HFF-Myc (cell line): ENCODE data around the gene DNM2.
A peak's percentile ranks its signal among the peaks of the same experiment; 100 is the strongest.

Experiments used
- DNase-seq: peaks from one replicate; pipeline ENCODE4 v3.0.0-alpha.2; 2011; ENCODE audit warnings: low read depth; ENCODE audit errors: extremely low read depth
- H3K4me3 ChIP-seq: replicated peaks from 2 replicates; pipeline ENCODE4 v1.5.1; 2011; ENCODE audit warnings: low read depth, mild to moderate bottlenecking, control low read depth, low read length
- TF ChIP-seq, protein P1 (sequence below): IDR thresholded peaks from 2 replicates; pipeline ENCODE4 v1.5.1; 2012; ENCODE audit warnings: mild to moderate bottlenecking, low read depth, low read length, control low read depth; ENCODE audit errors: missing control alignments

Gene DNM2

DNA sequence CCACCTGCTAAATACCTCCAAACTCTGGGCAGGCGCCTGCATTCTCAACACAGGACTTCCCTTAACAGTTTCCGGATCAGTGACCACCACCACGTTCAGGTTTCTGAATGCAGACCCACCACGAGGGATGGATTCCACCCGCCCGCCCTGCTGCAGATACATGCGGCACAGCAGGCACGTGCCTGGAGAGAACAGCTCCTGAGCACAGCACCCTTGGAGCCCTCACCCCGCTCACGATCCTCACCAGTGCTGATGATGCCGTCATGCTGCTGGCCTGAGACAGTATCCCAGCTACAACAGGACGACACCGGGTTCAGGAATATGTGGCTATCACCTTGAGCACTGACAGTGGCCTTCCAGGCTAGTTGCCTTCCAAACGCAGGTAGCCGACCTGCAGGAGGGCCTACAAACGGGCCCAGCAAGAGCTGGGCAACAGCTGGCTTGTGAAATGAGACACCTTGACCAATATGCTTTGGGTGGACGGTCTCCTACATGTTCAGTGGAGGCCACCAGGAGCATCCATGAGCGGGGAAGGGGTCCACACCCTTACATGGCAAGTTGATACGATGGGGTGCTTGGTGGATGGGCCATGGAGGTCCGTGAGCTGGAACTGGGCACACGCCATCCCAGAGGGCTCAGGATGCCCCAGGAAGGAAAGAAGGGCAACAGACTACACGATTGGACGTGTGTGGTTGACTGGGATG lies 26.5 kb upstream of the DNM2 start:
- no peak for DNase-seq
- TF ChIP-seq, protein P1, sequence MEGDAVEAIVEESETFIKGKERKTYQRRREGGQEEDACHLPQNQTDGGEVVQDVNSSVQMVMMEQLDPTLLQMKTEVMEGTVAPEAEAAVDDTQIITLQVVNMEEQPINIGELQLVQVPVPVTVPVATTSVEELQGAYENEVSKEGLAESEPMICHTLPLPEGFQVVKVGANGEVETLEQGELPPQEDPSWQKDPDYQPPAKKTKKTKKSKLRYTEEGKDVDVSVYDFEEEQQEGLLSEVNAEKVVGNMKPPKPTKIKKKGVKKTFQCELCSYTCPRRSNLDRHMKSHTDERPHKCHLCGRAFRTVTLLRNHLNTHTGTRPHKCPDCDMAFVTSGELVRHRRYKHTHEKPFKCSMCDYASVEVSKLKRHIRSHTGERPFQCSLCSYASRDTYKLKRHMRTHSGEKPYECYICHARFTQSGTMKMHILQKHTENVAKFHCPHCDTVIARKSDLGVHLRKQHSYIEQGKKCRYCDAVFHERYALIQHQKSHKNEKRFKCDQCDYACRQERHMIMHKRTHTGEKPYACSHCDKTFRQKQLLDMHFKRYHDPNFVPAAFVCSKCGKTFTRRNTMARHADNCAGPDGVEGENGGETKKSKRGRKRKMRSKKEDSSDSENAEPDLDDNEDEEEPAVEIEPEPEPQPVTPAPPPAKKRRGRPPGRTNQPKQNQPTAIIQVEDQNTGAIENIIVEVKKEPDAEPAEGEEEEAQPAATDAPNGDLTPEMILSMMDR: no peak

DNA sequence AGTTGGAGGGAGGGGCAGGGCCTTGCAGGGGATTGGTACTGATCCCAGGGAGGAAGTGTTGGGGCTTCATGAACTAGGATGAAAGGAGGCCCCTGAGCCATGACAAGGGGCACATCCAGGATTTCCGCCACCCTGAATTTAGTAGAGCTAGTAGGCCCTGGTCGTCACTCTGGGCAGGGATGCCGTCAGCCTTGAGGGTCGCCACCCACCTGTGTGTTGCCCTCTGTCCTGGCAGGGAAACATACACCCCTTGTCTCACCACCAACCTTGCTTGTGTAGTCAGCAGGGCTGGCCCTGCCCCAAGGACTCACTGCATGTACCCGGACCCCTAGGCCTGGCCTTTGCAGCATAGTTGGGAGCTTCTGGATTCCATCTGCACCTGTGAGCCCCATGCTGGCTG lies 26.0 kb upstream of the DNM2 start:
- no peak for DNase-seq
- TF ChIP-seq, protein P1: no peak
- no peak overlapping the region for H3K4me3 ChIP-seq

More for the DNA sequence above, 26.5 kb upstream of the DNM2 start:
- H3K4me3 ChIP-seq: no peak overlapping the region

DNA sequence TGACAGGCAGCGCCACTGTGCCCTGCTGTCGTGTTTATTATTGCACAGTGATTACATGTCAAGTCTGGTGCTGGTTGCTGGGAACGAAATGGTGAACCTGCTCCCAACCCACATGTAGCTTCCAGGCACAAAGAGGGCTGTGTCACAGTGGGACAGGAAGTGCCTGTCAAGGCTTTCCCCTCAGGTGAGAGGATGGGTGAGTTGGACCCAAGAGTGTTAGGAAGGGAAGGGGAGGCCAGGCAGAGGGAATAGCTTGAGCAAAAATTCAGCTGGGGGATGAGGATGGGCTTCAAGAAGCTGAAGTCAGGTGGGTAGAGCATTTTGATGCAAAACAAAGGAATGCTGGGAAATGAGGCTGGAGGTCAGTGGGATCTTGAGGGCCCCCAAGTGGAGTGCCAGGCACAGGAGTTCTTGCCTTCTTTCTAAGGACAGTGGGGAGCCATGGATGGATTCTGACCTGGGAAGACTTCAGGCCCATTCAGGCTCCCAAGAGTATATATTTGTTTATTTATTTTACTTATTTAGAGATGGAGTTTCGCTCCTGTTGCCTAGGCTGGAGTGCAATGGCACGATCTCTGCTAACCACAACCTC lies 25.1 kb upstream of the DNM2 start:
- no peak for DNase-seq
- H3K4me3 ChIP-seq: no peak overlapping the region
- TF ChIP-seq, protein P1: no peak

DNA sequence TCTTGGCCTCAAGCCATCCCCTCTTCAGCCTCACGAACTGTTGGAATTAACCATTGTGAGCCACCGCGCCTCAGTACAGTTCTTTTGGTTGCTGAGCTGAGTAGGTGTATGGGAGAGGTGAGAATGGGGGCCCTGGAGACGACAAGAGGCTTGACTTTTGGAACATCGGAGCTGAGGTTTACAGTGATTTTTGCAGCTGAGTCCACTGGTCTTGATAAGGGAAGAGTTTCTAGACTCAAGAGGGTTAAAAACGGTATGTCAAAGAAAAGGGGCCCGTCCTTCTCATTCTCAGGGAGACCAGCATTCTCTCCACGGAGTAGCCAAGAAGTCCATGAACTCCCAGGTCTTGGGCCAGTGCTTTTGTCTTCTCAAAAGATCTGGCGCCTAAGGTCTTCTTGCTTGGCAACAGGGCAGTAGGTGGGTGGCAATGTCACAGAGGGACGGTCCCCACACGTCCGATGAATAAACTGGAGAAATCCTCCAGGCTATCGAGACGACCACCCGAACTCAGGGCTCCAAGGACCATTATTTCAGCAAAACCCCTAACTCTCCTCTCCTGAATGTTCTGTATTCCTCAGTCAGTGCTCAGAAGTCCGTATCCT lies 23.1 kb upstream of the DNM2 start:
- TF ChIP-seq, protein P1: no peak
- DNase-seq: no peak
- no peak overlapping the region for H3K4me3 ChIP-seq

DNA sequence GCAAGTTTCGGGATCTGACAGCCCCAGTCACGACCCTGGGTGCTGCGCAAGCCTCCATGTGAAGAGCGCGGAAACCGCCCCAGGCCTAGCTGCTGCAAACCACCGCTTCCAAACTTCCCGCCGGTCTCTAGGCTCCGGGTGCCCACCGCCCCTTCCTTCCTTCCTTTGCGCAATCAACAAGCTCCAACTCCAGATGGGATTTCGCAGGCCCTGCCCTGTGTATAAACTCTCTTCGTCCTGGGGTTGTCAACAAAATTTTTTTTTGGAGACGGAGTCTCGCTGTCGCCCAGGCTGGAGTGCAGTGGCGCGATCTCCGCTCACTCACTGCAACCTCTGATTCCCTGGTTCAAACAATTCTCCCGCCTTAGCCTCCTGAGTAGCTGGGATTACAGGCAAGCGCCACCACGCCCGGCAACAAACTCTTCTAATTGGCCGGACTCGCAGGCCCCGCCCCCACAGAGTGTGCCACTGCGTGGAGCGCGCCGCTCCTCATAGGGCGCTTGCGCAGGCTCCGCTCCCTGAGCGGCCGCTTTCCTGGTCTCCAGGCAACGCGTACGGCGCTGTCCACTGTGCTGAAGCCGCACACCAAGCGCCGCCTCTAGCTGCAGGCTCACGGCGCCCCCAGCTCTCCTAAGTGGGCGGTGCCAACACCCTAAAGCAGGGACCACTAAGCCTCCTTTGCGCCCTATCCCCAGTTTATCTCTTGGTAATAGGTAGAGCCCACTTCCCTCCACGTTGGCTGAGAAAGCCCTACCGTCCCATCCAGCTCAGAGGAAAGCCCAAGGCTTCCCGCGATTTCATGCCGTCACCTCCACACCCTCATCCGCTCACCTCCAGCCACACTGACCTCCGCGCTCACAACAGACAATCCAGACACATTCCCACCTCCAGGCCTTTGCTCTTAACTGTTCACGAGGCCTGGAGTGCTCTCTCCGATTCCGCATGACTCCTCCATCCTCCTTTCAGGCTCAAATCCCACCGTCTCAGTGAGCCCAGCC lies 22.2 kb upstream of the DNM2 start:
- TF ChIP-seq, protein P1: no peak
- peak; percentile 82 for DNase-seq
- no peak overlapping the region for H3K4me3 ChIP-seq

DNA sequence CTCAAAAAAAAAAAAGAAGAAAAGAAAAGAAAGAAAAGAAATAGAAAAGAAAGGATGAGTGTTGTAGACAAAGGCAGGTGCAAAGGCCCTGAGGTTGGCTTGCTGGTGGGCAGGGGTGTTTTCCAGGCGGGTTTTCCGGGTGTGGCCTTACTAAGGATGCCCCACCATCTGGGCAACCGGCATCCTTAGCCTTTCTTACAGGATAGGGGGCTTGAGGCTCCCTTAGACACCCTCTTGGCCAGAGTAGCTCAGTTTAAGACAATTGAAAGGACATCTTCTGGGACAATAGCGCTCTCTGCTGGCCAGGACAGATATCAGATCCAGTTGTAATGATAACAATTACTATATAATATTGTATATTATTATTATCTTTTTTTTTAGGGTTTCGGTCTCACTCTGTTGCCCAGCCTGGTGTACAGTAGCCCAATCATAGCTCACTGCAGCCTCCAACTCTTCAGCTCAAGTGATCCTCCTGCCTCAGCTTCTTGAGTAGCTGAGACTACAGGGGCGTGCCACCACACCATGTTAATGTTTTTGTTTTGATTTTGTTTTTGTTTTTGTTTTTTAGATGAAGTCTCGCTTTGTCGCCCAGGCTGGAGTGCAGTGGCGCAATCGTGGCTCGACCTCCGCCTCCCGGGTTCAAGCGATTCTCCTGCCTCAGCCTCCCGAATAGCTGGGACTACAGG lies 18.1 kb upstream of the DNM2 start:
- no peak for DNase-seq
- TF ChIP-seq, protein P1: peak; percentile 66
- no peak overlapping the region for H3K4me3 ChIP-seq
